Panc1 (cell line): ENCODE measurements around the gene PKP4. TPM values are rescaled to one million over a fixed set of nuclear protein-coding genes. Genes with fewer than 3 reads are reported as not detected.

ENCODE experiments used
- ATAC-seq: fragments of 200-7000 bp; cut with Tn5 transposase; 2 replicates; pipeline ENCODE4 v1.9.1; 2020; ENCODE audit warnings: mild to moderate bottlenecking, moderate library complexity
- BruUV-seq: library from RNA; stranded (reverse); fragments of 400-500 nt; replicated peaks from 2 replicates; lab custom pipeline; 2021; lab: Mats Ljungman, UMichigan
- CTCF ChIA-PET: fragments of 300-600 bp; sonication (Branson Sonifier 250); formaldehyde crosslinking; loops from one replicate; lab custom pipeline; 2022; ENCODE audit warnings: antibody characterized with exemption; lab: Charles Lee
- POLR2A ChIA-PET: fragments of 300-600 bp; sonication (Branson Sonifier 250); formaldehyde crosslinking; loops from one replicate; lab custom pipeline; 2022; ENCODE audit warnings: antibody characterized with exemption; lab: Charles Lee
- DNase-seq: peaks from one replicate; pipeline ENCODE4 v3.0.0-alpha.2; 2010; ENCODE audit warnings: low read depth, low spot score
- H3K27ac ChIP-seq: 2 replicates; pipeline ENCODE4 v1.5.1; 2011; ENCODE audit warnings: mild to moderate bottlenecking, low read length, inconsistent platforms
- H3K27me3 ChIP-seq: fragments of 200-500 bp; sonication (Bioruptor generic); 2 replicates; pipeline ENCODE4 v1.6.0; 2014; ENCODE audit warnings: low read length, inconsistent platforms; ENCODE audit not compliant: control insufficient read depth, insufficient read depth
- H3K36me3 ChIP-seq: fragments of 200-500 bp; sonication (Bioruptor generic); 2 replicates; pipeline ENCODE4 v1.5.1; 2014; ENCODE audit warnings: inconsistent platforms, mild to moderate bottlenecking, low read length, moderate library complexity; ENCODE audit not compliant: control insufficient read depth, insufficient read depth
- H3K4me1 ChIP-seq: 2 replicates; pipeline ENCODE4 v1.5.1; 2011; ENCODE audit warnings: inconsistent platforms, mild to moderate bottlenecking, low read length, moderate library complexity; ENCODE audit not compliant: control insufficient read depth, insufficient read depth
- H3K4me3 ChIP-seq, 2 experiments: 2 replicates each; pipeline ENCODE4 v1.5.1; 2011 to 2012; ENCODE audit warnings: low read depth in 2 of 2, low read length in 2 of 2, mild to moderate bottlenecking in 2 of 2, inconsistent platforms in 1 of 2, moderate library complexity in 1 of 2
- H3K9me3 ChIP-seq: fragments of 200-500 bp; sonication (Bioruptor generic); 2 replicates; pipeline ENCODE4 v1.5.1; 2014; ENCODE audit warnings: low read depth, mild to moderate bottlenecking, inconsistent platforms, low read length, moderate library complexity; ENCODE audit not compliant: control insufficient read depth, insufficient read depth
- CTCF ChIP-seq: fragments of 450-650 bp; IDR thresholded peaks from 2 replicates; pipeline ENCODE4 v1.5.1; 2017; ENCODE audit warnings: mild to moderate bottlenecking
- POLR2AphosphoS5 ChIP-seq: IDR thresholded peaks from 2 replicates; pipeline ENCODE4 v1.6.1; 2012; ENCODE audit warnings: mild to moderate bottlenecking, low read depth, low read length, moderate library complexity
- REST ChIP-seq, 2 experiments: IDR thresholded peaks; 2 replicates each; pipeline ENCODE4 v1.6.1; 2011 to 2012; ENCODE audit warnings: low read depth in 2 of 2, control low read depth in 1 of 2, low read length in 1 of 2, mild to moderate bottlenecking in 1 of 2, moderate library complexity in 1 of 2; ENCODE audit not compliant: insufficient read depth in 1 of 2
- SIN3A ChIP-seq: IDR thresholded peaks from 2 replicates; pipeline ENCODE4 v1.6.1; 2012; ENCODE audit warnings: low read depth, mild to moderate bottlenecking, low read length, moderate library complexity, borderline replicate concordance; ENCODE audit not compliant: insufficient read depth
- TCF7L2 ChIP-seq: IDR thresholded peaks from 2 replicates; pipeline ENCODE4 v1.6.1; 2011; ENCODE audit warnings: mild to moderate bottlenecking, low read depth, low read length, inconsistent platforms
- in situ Hi-C: cut with HindIII; loops from 2 replicates; pipeline ENCODE4 v1.10.0; 2016; ENCODE audit warnings: low sequenced_read_pairs, low pct_unique_long_range_greater_than_20kb
- intact Hi-C: fragments of 100-400 bp; cut with micrococcal nuclease; formaldehyde crosslinking; loops from one replicate; pipeline ENCODE4 v1.10.0; 2022; ENCODE audit not compliant: unreplicated experiment
- total RNA-seq: library from RNA; stranded (reverse); gene quantifications from one replicate; pipeline ENCODE4 v1.2.1, GENCODE V29; 2021; ENCODE audit not compliant: unreplicated experiment

Gene PKP4
- total RNA-seq, 1 experiment from 2014 or later: 81.7 TPM

- BruUV-seq: no TSS peak
- POLR2A ChIA-PET: no interaction called here
Measured at GRCh38 chr2:158458617-158458920, 1.8 kb downstream of the PKP4 start.

GRCh38 chr2:158459161-158460003 is 2.6 kb downstream of the PKP4 start:
- H3K9me3 ChIP-seq: no peaks in the 10 kb centered on the region
- BruUV-seq: TSS peak; percentile 65
- ChIA-PET POLR2A (no interaction called here), CTCF (no interaction called here)
- TF ChIP-seq POLR2AphosphoS5 (no peak), SIN3A (no peak), CTCF (no peak)
- no peak for DNase-seq
- H3K4me3 ChIP-seq: peak overlapping the region; percentile 89 to 93; a peak in 3 of 4 replicates
- ATAC-seq: no peak
- intact Hi-C loops: loop anchor here (5.0 kb wide), 1 partner anchor 427 kb away; no protein-coding TSS in a partner anchor
- peaks cover 42% of the 10 kb centered on the region for H3K4me1 ChIP-seq
- H3K27ac ChIP-seq: peak overlapping the region; percentile 79
- in situ Hi-C loops: no loop called here
- no peaks in the 10 kb centered on the region for H3K36me3 ChIP-seq
- no peaks in the 10 kb centered on the region for H3K27me3 ChIP-seq

More at GRCh38 chr2:158458617-158458920, 1.8 kb downstream of the PKP4 start:
- no peaks in the 10 kb centered on the region for H3K36me3 ChIP-seq
- DNase-seq (no peak), ATAC-seq (no peak)
- peak overlapping the region; percentile 89 to 93 for H3K4me3 ChIP-seq
- H3K9me3 ChIP-seq: no peaks in the 10 kb centered on the region
- in situ Hi-C loops: no loop called here
- intact Hi-C loops: loop anchor here (5.0 kb wide), 1 partner anchor 426 kb away; no protein-coding TSS in a partner anchor
- CTCF ChIA-PET: no interaction called here
- TF ChIP-seq REST (IDR thresholded peaks at IDR 0.05; ENCODE audit: insufficient read depth in 1 of 2, low read depth in 2 of 2, low read length in 1 of 2): no peak
- no peak for TF ChIP-seq SIN3A
- TF ChIP-seq CTCF: no peak
- TF ChIP-seq TCF7L2: no peak
- TF ChIP-seq POLR2AphosphoS5: no peak
- H3K27me3 ChIP-seq: no peaks in the 10 kb centered on the region
- H3K27ac ChIP-seq: peak overlapping the region; percentile 79
- peaks cover 37% of the 10 kb centered on the region for H3K4me1 ChIP-seq
